ENCODE results near the gene SCFD2. TPM values are rescaled to one million over a fixed set of nuclear protein-coding genes. Genes with fewer than 3 reads are reported as not detected.

The SCFD2 gene
- polyA plus RNA-seq, 3 donors = 5.4 to 9.4 (median 6.7) TPM

DNA sequence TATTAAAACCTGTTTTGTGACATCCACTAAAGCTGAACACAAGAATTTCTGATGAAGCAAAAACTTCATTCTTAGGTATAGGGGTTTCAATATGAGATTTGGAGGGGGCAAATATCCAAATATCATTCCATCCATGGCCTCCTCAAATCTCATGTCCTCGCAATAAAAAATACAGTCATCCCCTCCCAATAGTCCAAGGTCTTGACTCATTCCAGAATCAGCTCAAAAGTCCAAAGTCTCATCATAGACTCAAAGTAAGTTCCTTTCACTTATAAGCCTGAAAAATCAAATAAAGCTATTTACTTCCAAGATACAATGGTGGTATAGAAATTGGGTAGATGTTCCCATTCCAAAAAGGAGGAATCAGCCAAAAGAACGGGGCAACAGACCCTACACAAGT lies 213.4 kb downstream of the SCFD2 start:
- peaks cover 0 to 4% of the 10 kb centered on the region in 2 donors for H3K36me3 Mint-ChIP-seq
- no peak for DNase-seq
- TF ChIP-seq, protein P1, sequence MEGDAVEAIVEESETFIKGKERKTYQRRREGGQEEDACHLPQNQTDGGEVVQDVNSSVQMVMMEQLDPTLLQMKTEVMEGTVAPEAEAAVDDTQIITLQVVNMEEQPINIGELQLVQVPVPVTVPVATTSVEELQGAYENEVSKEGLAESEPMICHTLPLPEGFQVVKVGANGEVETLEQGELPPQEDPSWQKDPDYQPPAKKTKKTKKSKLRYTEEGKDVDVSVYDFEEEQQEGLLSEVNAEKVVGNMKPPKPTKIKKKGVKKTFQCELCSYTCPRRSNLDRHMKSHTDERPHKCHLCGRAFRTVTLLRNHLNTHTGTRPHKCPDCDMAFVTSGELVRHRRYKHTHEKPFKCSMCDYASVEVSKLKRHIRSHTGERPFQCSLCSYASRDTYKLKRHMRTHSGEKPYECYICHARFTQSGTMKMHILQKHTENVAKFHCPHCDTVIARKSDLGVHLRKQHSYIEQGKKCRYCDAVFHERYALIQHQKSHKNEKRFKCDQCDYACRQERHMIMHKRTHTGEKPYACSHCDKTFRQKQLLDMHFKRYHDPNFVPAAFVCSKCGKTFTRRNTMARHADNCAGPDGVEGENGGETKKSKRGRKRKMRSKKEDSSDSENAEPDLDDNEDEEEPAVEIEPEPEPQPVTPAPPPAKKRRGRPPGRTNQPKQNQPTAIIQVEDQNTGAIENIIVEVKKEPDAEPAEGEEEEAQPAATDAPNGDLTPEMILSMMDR (IDR thresholded peaks at IDR 0.05) = no peak
- Histone ChIP-seq H3K79me2 (ENCODE audit: insufficient read depth, low read length) (no peaks in the 10 kb centered on the region), H4K20me1 (ENCODE audit: insufficient read depth, low read length) (no peaks in the 10 kb centered on the region), H3K9me3 (replicated peaks in 1 of 2; ENCODE audit: control insufficient read depth in 1 of 2, insufficient read depth in 1 of 2, low read length in 2 of 2) (peaks cover 0 to 11% of the 10 kb centered on the region in 2 donors), H3K27ac (ENCODE audit: low read depth in 1 of 2, low read length in 2 of 2) (no peak overlapping the region), H3K9ac (ENCODE audit: insufficient read depth, low read length, poor library complexity, severe bottlenecking) (no peak overlapping the region), H3K36me3 (replicated peaks in 1 of 2; ENCODE audit: control insufficient read depth in 1 of 2, insufficient read depth in 2 of 2, low read length in 2 of 2) (no peaks in the 10 kb centered on the region), H3K4me2 (replicated peaks; ENCODE audit: extremely low read depth, low read length, poor library complexity, severe bottlenecking) (no peak overlapping the region), H2AFZ (ENCODE audit: insufficient read depth, low read depth, low read length, poor library complexity, severe bottlenecking) (no peak overlapping the region), H3K4me3 (replicated peaks in 1 of 3; ENCODE audit: low read depth in 2 of 3, low read length in 3 of 3) (no peak overlapping the region), H3K27me3 (ENCODE audit: control insufficient read depth in 2 of 2, insufficient read depth in 2 of 2, low read length in 2 of 2) (no peaks in the 10 kb centered on the region), H3K4me1 (ENCODE audit: control insufficient read depth in 1 of 2, insufficient read depth in 2 of 2, low read length in 2 of 2) (no peaks in the 10 kb centered on the region)
- H3K9me3 Mint-ChIP-seq = peaks cover 0 to 17% (median 7%) of the 10 kb centered on the region in 7 donors
- H3K4me1 Mint-ChIP-seq = peaks cover 3% of the 10 kb centered on the region
- no peak overlapping the region for H3K27ac Mint-ChIP-seq
- H3K27me3 Mint-ChIP-seq (ENCODE audit: low read depth in 3 of 3) = no peaks in the 10 kb centered on the region
- no peak overlapping the region for H3K4me3 Mint-ChIP-seq
- intact Hi-C loops (cut with micrococcal nuclease) = no loop called here
- WGBS (ENCODE audit: insufficient coverage) = no CpG with 5 or more reads among the region's 2 CpGs

DNA sequence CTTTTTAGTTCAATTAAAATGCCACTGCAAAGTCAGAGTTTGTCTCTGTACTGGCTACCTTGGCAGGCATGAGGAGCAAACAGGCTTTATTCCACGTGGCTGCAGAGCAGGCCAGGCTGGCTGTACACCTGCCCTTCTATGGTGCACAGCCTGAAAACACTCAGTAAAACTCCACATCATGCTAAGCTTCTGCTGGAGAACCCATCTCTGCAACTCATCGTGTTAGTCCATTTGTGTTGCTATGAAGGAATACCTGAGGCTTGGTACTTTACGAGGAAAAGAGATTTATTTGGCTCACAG lies 214.4 kb downstream of the SCFD2 start:
- H3K4me1 Mint-ChIP-seq = peaks cover 3% of the 10 kb centered on the region
- TF ChIP-seq, protein P1 (IDR thresholded peaks at IDR 0.05) = no peak
- 100% methylated on average over 3 of the region's 3 CpGs for WGBS (ENCODE audit: insufficient coverage)
- intact Hi-C loops (cut with micrococcal nuclease) = no loop called here
- peaks cover 0 to 4% of the 10 kb centered on the region in 2 donors for H3K36me3 Mint-ChIP-seq
- H3K27me3 ChIP-seq (ENCODE audit: control insufficient read depth in 2 of 2, insufficient read depth in 2 of 2, low read length in 2 of 2) = no peaks in the 10 kb centered on the region
- no peak overlapping the region for H3K27ac ChIP-seq (ENCODE audit: low read depth in 1 of 2, low read length in 2 of 2)
- no peaks in the 10 kb centered on the region for H4K20me1 ChIP-seq (ENCODE audit: insufficient read depth, low read length)
- H3K27me3 Mint-ChIP-seq (ENCODE audit: low read depth in 3 of 3) = no peaks in the 10 kb centered on the region
- no peaks in the 10 kb centered on the region for H3K79me2 ChIP-seq (ENCODE audit: insufficient read depth, low read length)
- H2AFZ ChIP-seq (ENCODE audit: insufficient read depth, low read depth, low read length, poor library complexity, severe bottlenecking) = no peak overlapping the region
- no peak overlapping the region for H3K4me2 ChIP-seq (replicated peaks; ENCODE audit: extremely low read depth, low read length, poor library complexity, severe bottlenecking)
- H3K36me3 ChIP-seq (replicated peaks in 1 of 2; ENCODE audit: control insufficient read depth in 1 of 2, insufficient read depth in 2 of 2, low read length in 2 of 2) = no peaks in the 10 kb centered on the region
- no peak overlapping the region for H3K9ac ChIP-seq (ENCODE audit: insufficient read depth, low read length, poor library complexity, severe bottlenecking)
- DNase-seq = no peak
- H3K4me1 ChIP-seq (ENCODE audit: control insufficient read depth in 1 of 2, insufficient read depth in 2 of 2, low read length in 2 of 2) = no peaks in the 10 kb centered on the region
- H3K4me3 ChIP-seq (replicated peaks in 1 of 3; ENCODE audit: low read depth in 2 of 3, low read length in 3 of 3) = no peak overlapping the region
- no peak overlapping the region for H3K4me3 Mint-ChIP-seq
- H3K9me3 ChIP-seq (replicated peaks in 1 of 2; ENCODE audit: control insufficient read depth in 1 of 2, insufficient read depth in 1 of 2, low read length in 2 of 2) = peaks cover 0 to 11% of the 10 kb centered on the region in 2 donors
- H3K9me3 Mint-ChIP-seq = peaks cover 0 to 16% (median 5%) of the 10 kb centered on the region in 7 donors
- no peak overlapping the region for H3K27ac Mint-ChIP-seq
